Esophagus squamous epithelium (tissue), 5 donors: Measurements from ENCODE around the gene MYLK3. TPM values are rescaled to one million over a fixed set of nuclear protein-coding genes. Genes with fewer than 3 reads are reported as not detected.
A peak's percentile ranks its signal among the peaks of the same experiment; 100 is the strongest.

ENCODE experiments used
- DNase-seq: peaks from one replicate; lab custom pipeline; 2025; lab: John Stamatoyannopoulos, UW
- H3K27ac ChIP-seq, 4 donors: fragments of 200-600 bp; sonication (generic); one replicate each; pipeline ENCODE4 v1.5.1; 2016 to 2019; ENCODE audit warnings: mild to moderate bottlenecking in 1 of 4
- H3K27me3 ChIP-seq, 4 donors: fragments of 200-600 bp; sonication (generic); 1 replicate in 3 of 4; 2 replicates in 1 of 4; pipeline versions ENCODE4 v1.5.1 to v1.6.0; 2017 to 2021; ENCODE audit warnings: antibody characterized with exemption in 1 of 4
- H3K36me3 ChIP-seq, 3 donors: fragments of 200-600 bp; sonication (generic); one replicate each; pipeline ENCODE4 v1.5.1; 2016 to 2019
- H3K4me1 ChIP-seq, 3 donors: fragments of 200-600 bp; sonication (generic); one replicate each; pipeline ENCODE4 v1.5.1; 2017 to 2019
- H3K4me3 ChIP-seq, 4 donors: fragments of 200-600 bp; sonication (generic); 1 replicate in 3 of 4; 2 replicates in 1 of 4; pipeline ENCODE4 v1.5.1; 2016 to 2019; ENCODE audit warnings: mild to moderate bottlenecking in 2 of 4, moderate library complexity in 1 of 4
- H3K9me3 ChIP-seq, 3 donors: fragments of 200-600 bp; sonication (generic); one replicate each; pipeline ENCODE4 v1.5.1; 2016 to 2019
- CTCF ChIP-seq, 6 experiments: fragments of 450-650 bp in 4 of 6; fragments of 200-600 bp in 2 of 6; sonication (generic) in 2 of 6; IDR thresholded peaks; one replicate each; pipeline ENCODE4 v1.5.1; 2016 to 2019; ENCODE audit warnings: antibody characterized with exemption in 6 of 6, mild to moderate bottlenecking in 4 of 6, moderate library complexity in 4 of 6
- POLR2A ChIP-seq, 4 donors: fragments of 450-650 bp; IDR thresholded peaks; one replicate each; pipeline ENCODE4 v1.6.1; 2017; ENCODE audit warnings: antibody characterized with exemption in 4 of 4, mild to moderate bottlenecking in 4 of 4, moderate library complexity in 3 of 4
- WGBS, 2 donors: methylation state at CpG; one replicate each; pipeline ENCODE4 v1.1.5; 2018; 5-methylcytosine and 5-hydroxymethylcytosine counted together
- intact Hi-C: fragments of 100-400 bp; cut with DNase I; formaldehyde crosslinking; loops from one replicate; pipeline ENCODE4 v1.15.0; 2022
- total RNA-seq, 4 donors: library from RNA; depleted of rRNA; stranded (reverse); fragments of >200 nt; gene quantifications; one replicate each; pipeline ENCODE4 v1.1.0, GENCODE V29; 2016
- donor health status: DM: yes; HTN: yes; CAD: no.

The MYLK3 gene
- total RNA-seq, 4 donors from 2014 or later = 0.03 to 0.19 (median 0.08) TPM; not detected in 1

- Histone ChIP-seq H3K36me3 (no peaks in the 10 kb centered on the region), H3K4me1 (peaks cover 0 to 15% (median 0%) of the 10 kb centered on the region in 3 donors), H3K9me3 (peaks cover 0 to 17% (median 0%) of the 10 kb centered on the region in 3 donors), H3K27ac (peak overlapping the region in 1 of 4 donors; percentile 36), H3K27me3 (no peaks in the 10 kb centered on the region), H3K4me3 (peak overlapping the region; percentile 55 to 74 (median 64))
- no peak for DNase-seq
- intact Hi-C loops = no loop called here
- 76 to 89% methylated on average over 8 of the region's 8 CpGs for WGBS, 2 donors
- TF ChIP-seq CTCF (IDR thresholded peaks at IDR 0.05) (no peak), POLR2A (IDR thresholded peaks at IDR 0.05) (no peak)
Observed at GRCh38 chr16:46790599-46791270, 42.6 kb upstream of the MYLK3 start.

GRCh38 chr16:46789499-46790414 is 41.6 kb upstream of the MYLK3 start:
- intact Hi-C loops = no loop called here
- no peaks in the 10 kb centered on the region for H3K27me3 ChIP-seq
- WGBS, 2 donors = 17 to 18% methylated on average over 12 of the region's 43 CpGs
- H3K4me3 ChIP-seq = peak overlapping the region; percentile 55 to 74 (median 64)
- H3K27ac ChIP-seq = peak overlapping the region; percentile 7 to 46 (median 38)
- H3K4me1 ChIP-seq = peaks cover 0 to 15% (median 0%) of the 10 kb centered on the region in 3 donors
- no peaks in the 10 kb centered on the region for H3K36me3 ChIP-seq
- peak; percentile 20 for DNase-seq
- no peak for TF ChIP-seq CTCF (IDR thresholded peaks at IDR 0.05)
- TF ChIP-seq POLR2A (IDR thresholded peaks at IDR 0.05) = peak in 1 of 4 donors; percentile 15
- H3K9me3 ChIP-seq = peaks cover 0 to 17% (median 0%) of the 10 kb centered on the region in 3 donors

- Histone ChIP-seq H3K4me1 (peaks cover 0 to 15% (median 0%) of the 10 kb centered on the region in 3 donors), H3K9me3 (peaks cover 0 to 9% (median 0%) of the 10 kb centered on the region in 3 donors), H3K4me3 (no peak overlapping the region), H3K27me3 (no peaks in the 10 kb centered on the region), H3K36me3 (no peaks in the 10 kb centered on the region), H3K27ac (peak overlapping the region in 1 of 4 donors; percentile 19)
- no peak for DNase-seq
- 46 to 67% methylated on average over 3 of the region's 3 CpGs for WGBS, 2 donors
- TF ChIP-seq POLR2A (IDR thresholded peaks at IDR 0.05) = no peak
- no peak for TF ChIP-seq CTCF (IDR thresholded peaks at IDR 0.05)
- intact Hi-C loops = no loop called here
Observed at GRCh38 chr16:46788891-46789474, 40.8 kb upstream of the MYLK3 start.

- H3K27me3 ChIP-seq = no peaks in the 10 kb centered on the region
- no peaks in the 10 kb centered on the region for H3K36me3 ChIP-seq
- no peak for TF ChIP-seq CTCF (IDR thresholded peaks at IDR 0.05)
- TF ChIP-seq POLR2A (IDR thresholded peaks at IDR 0.05) = no peak
- H3K27ac ChIP-seq = no peak overlapping the region
- intact Hi-C loops = no loop called here
- no peak overlapping the region for H3K4me3 ChIP-seq
- H3K4me1 ChIP-seq = peaks cover 0 to 15% (median 0%) of the 10 kb centered on the region in 3 donors
- DNase-seq = no peak
- no peaks in the 10 kb centered on the region for H3K9me3 ChIP-seq
- 56 to 77% methylated on average over 1 of the region's 1 CpG for WGBS, 2 donors
Observed at GRCh38 chr16:46787909-46788308, 39.8 kb upstream of the MYLK3 start.
